HG03280 (cell line): ENCODE measurements around the gene GH1.
"Not testable (repeated sequence)": the region's sequence is repeated elsewhere in the genome, so short reads cannot be mapped to it uniquely, and the experiment has no call there.

ENCODE experiments used
- ATAC-seq: cut with Tn5 transposase; IDR thresholded peaks from one replicate; pipeline ENCODE4 v1.9.1; 2021; ENCODE audit warnings: mild to moderate bottlenecking, moderate library complexity; ENCODE audit not compliant: unreplicated experiment

Gene GH1

DNA sequence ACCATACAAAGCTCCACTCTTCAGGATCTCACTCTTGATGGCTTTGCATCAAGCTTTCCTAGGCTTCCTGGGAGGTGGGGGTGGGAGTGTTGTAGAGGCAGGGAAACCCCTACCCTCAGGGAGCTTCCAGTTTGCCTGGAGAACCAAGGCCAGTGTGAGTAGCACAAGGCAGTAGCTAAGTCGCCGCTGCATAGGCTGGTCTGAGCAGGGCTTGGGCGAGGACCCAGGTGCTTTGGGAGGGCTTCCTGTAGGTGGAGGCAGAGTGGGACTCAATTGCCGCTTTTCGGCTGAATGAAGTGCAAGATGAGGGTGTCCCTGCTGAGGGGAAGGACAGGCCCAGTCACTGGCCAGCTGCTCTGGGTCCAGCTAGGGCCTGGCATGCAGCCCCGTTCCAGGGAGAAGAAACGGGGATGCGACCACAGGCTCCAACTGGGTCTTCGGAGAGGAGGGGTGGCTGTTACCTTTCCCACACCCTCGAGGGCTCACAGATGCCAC is 9.6 kb upstream of the GH1 start:
- ATAC-seq: no peak

DNA sequence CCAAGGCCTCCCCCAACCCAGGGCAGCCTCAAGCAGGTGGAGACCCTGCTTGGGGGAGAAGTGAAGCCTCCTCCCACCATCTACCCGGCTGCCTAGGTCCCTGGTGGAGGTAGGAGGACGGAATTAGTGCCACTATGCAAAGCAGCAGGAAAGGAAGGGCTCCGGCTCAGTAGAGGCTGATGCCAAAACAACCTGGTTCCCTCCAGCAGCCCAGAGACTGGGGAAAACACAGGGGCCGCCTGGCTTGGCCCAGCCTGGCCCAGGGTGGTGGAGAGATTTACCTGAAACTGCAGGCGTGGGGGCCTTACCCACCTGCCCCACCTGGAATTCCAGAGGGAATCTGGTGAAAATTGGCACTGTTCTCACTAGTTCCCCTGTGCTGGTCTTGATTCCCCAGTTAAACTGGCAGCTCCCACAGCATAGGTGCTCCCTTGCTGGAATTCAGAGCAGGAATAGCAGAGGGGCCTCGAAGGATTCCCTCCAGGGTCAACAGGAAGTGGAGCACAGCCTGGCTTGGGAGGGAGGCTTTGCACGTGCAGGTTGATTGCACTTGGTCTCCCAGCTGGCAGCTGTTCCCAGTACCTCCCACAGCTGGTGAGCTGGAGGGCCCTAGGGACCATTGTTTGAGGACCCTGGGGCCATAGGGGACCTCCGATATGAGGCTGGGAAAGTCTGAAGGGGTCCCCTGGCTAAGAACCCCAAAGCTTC is 9.0 kb upstream of the GH1 start:
- ATAC-seq: no peak

- ATAC-seq: no peak
These were observed 7.5 kb upstream of the GH1 start for GRCh38 chr17:63926164-63926563.

GRCh38 chr17:63925615-63926014 is 7.0 kb upstream of the GH1 start:
- ATAC-seq: no peak

- ATAC-seq: not testable (repeated sequence)
These were observed 3.8 kb upstream of the GH1 start for GRCh38 chr17:63922402-63922801.

- ATAC-seq: not testable (repeated sequence)
These were observed 2.1 kb upstream of the GH1 start for GRCh38 chr17:63920779-63921178.

DNA sequence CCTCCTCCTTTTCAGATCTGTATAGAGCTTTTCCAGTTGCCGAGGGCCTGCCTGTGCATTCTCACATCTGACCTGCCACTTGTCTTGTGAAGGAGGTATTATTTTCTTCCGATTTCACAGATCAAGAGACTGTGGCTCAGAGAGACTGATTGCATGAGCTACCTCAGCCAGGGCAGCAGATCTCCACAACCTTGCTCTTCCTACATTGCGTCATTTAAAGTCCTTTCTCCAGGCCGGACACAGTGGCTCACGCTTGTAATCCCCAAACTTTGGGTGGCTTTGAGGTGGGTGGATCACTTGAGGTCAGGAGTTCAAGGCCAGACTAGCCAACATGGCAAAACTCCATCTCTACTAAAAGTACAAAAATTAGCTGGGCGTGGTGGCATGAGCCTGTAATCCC is 1.4 kb upstream of the GH1 start:
- not testable (repeated sequence) for ATAC-seq

DNA sequence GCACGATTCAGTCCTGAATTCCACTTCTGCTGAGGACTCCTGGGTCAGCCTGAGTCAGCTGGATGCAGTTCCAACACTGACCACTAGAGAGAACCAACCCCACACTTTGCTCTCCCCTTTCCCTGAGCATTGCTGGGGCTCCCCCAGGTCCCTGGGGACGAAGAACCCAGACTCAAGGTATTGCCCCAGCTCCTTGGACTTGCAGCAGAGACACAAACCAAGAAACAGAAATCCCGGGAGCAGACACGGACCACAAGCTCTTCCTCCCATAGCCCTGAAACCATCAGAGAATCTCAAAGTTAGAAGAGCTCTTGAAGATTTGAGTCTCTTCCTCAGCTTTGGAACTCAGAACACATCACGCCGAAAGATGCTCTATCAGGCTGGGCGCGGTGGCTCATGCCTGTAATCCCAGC is 678 bp upstream of the GH1 start:
- peak; percentile 62 for ATAC-seq

GRCh38 chr17:63918305-63918704 is 334 bp downstream of the GH1 start:
- ATAC-seq: no peak

- ATAC-seq: no peak
These were observed 993 bp downstream of the GH1 start for GRCh38 chr17:63917646-63918045.

DNA sequence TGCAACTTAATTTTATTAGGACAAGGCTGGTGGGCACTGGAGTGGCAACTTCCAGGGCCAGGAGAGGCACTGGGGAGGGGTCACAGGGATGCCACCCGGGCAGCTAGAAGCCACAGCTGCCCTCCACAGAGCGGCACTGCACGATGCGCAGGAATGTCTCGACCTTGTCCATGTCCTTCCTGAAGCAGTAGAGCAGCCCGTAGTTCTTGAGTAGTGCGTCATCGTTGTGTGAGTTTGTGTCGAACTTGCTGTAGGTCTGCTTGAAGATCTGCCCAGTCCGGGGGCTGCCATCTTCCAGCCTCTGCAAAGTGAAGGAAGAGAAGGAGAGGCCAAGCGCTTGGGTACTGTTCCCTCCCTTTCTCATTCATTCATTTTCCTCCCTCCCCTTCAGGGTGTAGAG is 1.4 kb downstream of the GH1 start:
- ATAC-seq: not testable (repeated sequence)

DNA sequence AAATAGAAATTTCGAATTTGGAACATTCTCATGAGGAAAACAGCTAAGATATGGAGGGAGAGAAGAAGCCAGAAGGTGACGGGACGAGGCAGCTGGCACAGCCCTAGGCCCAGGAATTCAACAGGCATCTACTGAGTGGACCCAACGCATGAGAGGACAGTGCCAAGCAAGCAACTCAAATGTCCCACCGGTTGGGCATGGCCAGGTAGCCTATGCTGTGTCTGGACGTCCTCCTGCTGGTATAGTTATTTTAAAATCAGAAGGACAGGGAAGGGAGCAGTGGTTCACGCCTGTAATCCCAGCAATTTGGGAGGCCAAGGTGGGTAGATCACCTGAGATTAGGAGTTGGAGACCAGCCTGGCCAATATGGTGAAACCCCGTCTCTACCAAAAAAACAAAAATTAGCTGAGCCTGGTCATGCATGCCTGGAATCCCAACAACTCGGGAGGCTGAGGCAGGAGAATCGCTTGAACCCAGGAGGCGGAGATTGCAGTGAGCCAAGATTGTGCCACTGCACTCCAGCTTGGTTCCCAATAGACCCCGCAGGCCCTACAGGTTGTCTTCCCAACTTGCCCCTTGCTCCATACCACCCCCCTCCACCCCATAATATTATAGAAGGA is 2.0 kb downstream of the GH1 start:
- no peak for ATAC-seq

GRCh38 chr17:63915753-63916152 is 2.9 kb downstream of the GH1 start:
- ATAC-seq: not testable (repeated sequence)

DNA sequence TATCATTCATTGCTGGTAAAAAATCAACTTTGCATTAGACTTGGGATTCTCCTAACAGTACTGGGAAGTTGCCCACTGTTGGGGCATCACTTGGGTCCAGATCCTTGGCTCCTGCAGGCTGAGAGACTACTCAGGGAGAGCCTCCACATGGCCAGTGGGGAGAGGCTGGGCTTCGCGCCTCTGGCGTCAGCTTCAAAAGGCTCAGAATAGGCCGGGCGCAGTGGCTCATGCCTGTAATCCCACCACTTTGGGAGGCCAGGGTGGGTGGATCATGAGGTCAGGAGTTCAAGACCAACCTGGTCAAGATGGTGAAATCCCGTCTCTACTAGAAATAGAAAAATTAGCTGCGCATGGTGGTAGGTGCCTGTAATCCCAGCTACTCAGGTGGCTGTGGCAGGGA is 4.2 kb downstream of the GH1 start:
- no peak for ATAC-seq

- ATAC-seq: no peak
These were observed 7.0 kb downstream of the GH1 start for GRCh38 chr17:63911657-63912100.

DNA sequence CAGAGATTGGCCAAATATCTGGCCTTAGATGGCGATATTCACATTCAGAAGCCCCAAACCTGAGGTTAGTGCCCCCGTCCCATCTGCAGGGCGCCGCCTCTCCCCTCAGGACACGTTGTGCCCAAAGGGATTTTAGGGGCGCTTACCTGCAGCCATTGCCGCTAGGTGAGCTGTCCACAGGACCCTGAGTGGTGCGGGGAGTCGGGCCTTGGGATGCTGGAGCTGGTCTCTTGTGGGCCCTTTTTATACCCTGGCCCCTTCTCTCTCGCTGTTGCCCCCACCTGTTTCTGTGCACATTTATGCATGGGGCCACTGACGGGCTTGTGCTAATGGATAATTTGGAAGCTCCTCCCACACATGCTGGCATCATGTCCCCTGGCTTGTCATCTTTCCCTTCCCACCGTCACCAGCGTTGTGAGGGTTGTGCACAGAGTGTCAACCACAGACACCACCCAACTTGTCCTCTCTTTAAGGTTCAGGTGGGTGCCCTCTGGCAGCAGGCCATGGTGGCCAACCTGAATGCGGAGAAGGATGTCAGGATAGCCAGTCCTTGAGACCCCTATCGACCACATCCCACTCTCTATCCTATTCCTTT is 7.5 kb downstream of the GH1 start, which contains the start of gene CSHL1:
Gene CSHL1, minus strand, starts transcription at position 218 of the 595 bp plus-strand sequence. Its CDS starts 62 bp downstream, at position 156.
- ATAC-seq: no peak

DNA sequence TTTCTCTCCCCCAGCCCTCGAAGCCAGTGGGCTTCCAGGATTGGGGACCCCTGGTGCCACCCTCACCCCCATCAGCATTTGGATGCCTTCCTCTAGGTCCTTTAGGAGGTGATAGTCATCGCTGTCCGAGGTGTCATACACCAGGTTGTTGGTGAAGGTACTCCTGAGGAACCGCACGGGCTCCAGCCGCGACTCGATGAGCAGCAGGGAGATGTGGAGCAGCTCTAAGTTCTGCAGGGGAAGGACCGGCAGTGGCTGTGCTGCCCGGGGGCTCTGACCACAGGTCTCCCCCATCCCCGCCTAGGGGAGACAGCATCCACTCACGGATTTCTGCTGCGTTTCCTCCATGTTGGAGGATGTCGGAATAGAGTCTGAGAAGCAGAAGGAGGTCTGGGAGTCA is 8.5 kb downstream of the GH1 start:
- no peak for ATAC-seq

GRCh38 chr17:63909586-63909985 is 9.1 kb downstream of the GH1 start:
- not testable (repeated sequence) for ATAC-seq

DNA sequence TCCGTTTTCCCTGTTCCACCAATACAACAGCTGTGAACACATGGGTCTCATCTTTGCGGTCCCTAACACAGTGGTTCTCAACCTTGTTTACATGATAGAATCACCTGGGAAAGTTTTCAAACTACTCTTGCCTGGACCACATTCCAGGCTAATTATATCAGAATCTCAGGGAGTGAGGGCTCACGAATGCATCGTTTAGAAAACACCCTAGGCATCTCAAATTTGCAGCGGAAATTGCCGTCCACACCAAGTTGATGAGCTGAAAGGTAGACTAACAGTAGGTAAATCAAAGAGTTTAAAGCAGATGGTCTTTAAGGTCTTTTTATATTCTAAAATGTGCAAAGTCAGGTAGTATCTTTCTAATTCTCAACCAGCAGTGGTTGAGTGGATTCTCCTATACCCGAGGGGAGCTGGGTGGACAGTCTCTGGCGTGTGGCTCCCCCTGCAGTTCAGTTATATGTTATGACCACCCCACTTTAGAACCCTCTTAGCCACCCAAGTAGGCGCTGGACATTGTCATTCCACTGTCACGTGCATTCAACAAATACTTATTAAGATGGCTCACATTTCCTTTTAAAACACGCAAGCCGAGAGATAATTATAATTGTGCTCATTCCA is 11.4 kb downstream of the GH1 start:
- ATAC-seq: not testable (repeated sequence)

DNA sequence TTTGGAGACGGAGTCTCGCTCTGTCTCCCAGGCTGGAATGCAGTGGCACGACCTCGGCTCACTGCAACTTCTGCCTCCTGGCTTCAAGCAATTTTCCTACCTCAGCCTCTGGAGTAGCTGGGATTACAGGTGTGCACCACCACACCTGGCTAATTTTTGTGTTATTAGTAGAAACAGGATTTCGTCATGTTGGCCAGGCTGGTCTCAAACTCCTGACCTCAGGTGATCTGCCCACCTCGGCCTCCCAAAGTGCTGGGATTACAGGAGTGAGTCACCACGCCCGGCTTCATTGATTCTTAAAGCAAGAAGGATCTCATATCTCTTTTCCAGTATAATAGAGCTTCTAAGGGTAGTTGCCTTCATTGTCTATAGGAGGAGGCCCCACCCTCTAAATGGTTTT is 13.8 kb downstream of the GH1 start:
- not testable (repeated sequence) for ATAC-seq

GRCh38 chr17:63903787-63904201 is 14.8 kb downstream of the GH1 start:
- ATAC-seq: not testable (repeated sequence)
